Peyer's patch (tissue), 4 donors: ENCODE measurements around the gene CD38. TPM values are rescaled to one million over a fixed set of nuclear protein-coding genes. Genes with fewer than 3 reads are reported as not detected.

Experiments used
- DNase-seq, 3 donors: peaks; one replicate each; pipeline ENCODE4 v3.0.0-alpha.2; 2017 to 2019
- H3K27ac ChIP-seq, 4 donors: fragments of 200-600 bp; sonication (generic); one replicate each; pipeline ENCODE4 v1.5.1; 2016 to 2019
- H3K27me3 ChIP-seq, 2 donors: fragments of 200-600 bp; sonication (generic); one replicate each; pipeline ENCODE4 v1.5.1; 2019
- H3K36me3 ChIP-seq, 3 donors: fragments of 200-600 bp; sonication (generic); one replicate each; pipeline ENCODE4 v1.5.1; 2016 to 2019
- H3K4me1 ChIP-seq, 4 donors: fragments of 200-600 bp; sonication (generic); one replicate each; pipeline ENCODE4 v1.5.1; 2016 to 2019
- H3K4me3 ChIP-seq, 4 donors: fragments of 200-600 bp; sonication (generic); 1 replicate in 3 of 4; 2 replicates in 1 of 4; pipeline ENCODE4 v1.5.1; 2016 to 2019; ENCODE audit warnings: mild to moderate bottlenecking in 1 of 4
- H3K9me3 ChIP-seq, 4 donors: fragments of 200-600 bp; sonication (generic); one replicate each; pipeline ENCODE4 v1.5.1; 2016 to 2019; ENCODE audit warnings: mild to moderate bottlenecking in 1 of 4
- CTCF ChIP-seq, 6 experiments: fragments of 450-650 bp in 4 of 6; fragments of 200-600 bp in 2 of 6; sonication (generic) in 1 of 6; IDR thresholded peaks; one replicate each; pipeline ENCODE4 v1.5.1; 2017 to 2019; ENCODE audit warnings: antibody characterized with exemption in 6 of 6, mild to moderate bottlenecking in 3 of 6, moderate library complexity in 1 of 6
- POLR2A ChIP-seq, 2 donors: fragments of 450-650 bp; IDR thresholded peaks; one replicate each; pipeline ENCODE4 v1.5.1; 2017; ENCODE audit warnings: antibody characterized with exemption in 2 of 2, mild to moderate bottlenecking in 2 of 2, moderate library complexity in 2 of 2
- total RNA-seq, 4 donors: library from RNA; depleted of rRNA; stranded (reverse); fragments of >200 nt; gene quantifications; one replicate each; pipeline ENCODE4 v1.1.0, GENCODE V29; 2016

The CD38 gene
- total RNA-seq, 4 donors from 2014 or later, result 2.1 to 19.0 (median 3.9) TPM

GRCh38 chr4:15873117-15873516, 95.0 kb downstream of the CD38 start:
- no peaks in the 10 kb centered on the region for H3K36me3 ChIP-seq
- H3K27ac ChIP-seq, result no peak overlapping the region
- no peaks in the 10 kb centered on the region for H3K4me1 ChIP-seq
- no peaks in the 10 kb centered on the region for H3K9me3 ChIP-seq
- H3K27me3 ChIP-seq, result no peaks in the 10 kb centered on the region
- no peak overlapping the region for H3K4me3 ChIP-seq
- no peak for DNase-seq
- no peak for TF ChIP-seq POLR2A (IDR thresholded peaks at IDR 0.05)
- TF ChIP-seq CTCF (IDR thresholded peaks at IDR 0.05), result no peak

- Histone ChIP-seq H3K4me3 (no peak overlapping the region), H3K9me3 (no peaks in the 10 kb centered on the region), H3K36me3 (no peaks in the 10 kb centered on the region), H3K27me3 (no peaks in the 10 kb centered on the region), H3K4me1 (no peaks in the 10 kb centered on the region), H3K27ac (no peak overlapping the region)
- TF ChIP-seq POLR2A (IDR thresholded peaks at IDR 0.05) (no peak), CTCF (IDR thresholded peaks at IDR 0.05) (no peak)
- DNase-seq, result no peak
These were observed 96.5 kb downstream of the CD38 start for GRCh38 chr4:15874671-15875070.

- no peak overlapping the region for H3K27ac ChIP-seq
- H3K27me3 ChIP-seq, result no peaks in the 10 kb centered on the region
- H3K36me3 ChIP-seq, result no peaks in the 10 kb centered on the region
- no peaks in the 10 kb centered on the region for H3K9me3 ChIP-seq
- no peak for TF ChIP-seq POLR2A (IDR thresholded peaks at IDR 0.05)
- TF ChIP-seq CTCF (IDR thresholded peaks at IDR 0.05), result no peak
- no peak for DNase-seq
- no peak overlapping the region for H3K4me3 ChIP-seq
- no peaks in the 10 kb centered on the region for H3K4me1 ChIP-seq
These were observed 97.7 kb downstream of the CD38 start for GRCh38 chr4:15875663-15876460.

GRCh38 chr4:15878011-15878410, 99.9 kb downstream of the CD38 start:
- H3K4me1 ChIP-seq, result no peaks in the 10 kb centered on the region
- no peaks in the 10 kb centered on the region for H3K27me3 ChIP-seq
- H3K27ac ChIP-seq, result no peak overlapping the region
- no peaks in the 10 kb centered on the region for H3K9me3 ChIP-seq
- H3K36me3 ChIP-seq, result no peaks in the 10 kb centered on the region
- H3K4me3 ChIP-seq, result no peak overlapping the region
- no peak for DNase-seq
- TF ChIP-seq CTCF (IDR thresholded peaks at IDR 0.05) (no peak), POLR2A (IDR thresholded peaks at IDR 0.05) (no peak)

- no peaks in the 10 kb centered on the region for H3K9me3 ChIP-seq
- H3K36me3 ChIP-seq, result no peaks in the 10 kb centered on the region
These were observed 103.7 kb downstream of the CD38 start for GRCh38 chr4:15881820-15882219.

More at GRCh38 chr4:15881820-15882219, 103.7 kb downstream of the CD38 start:
- Histone ChIP-seq H3K27ac (no peak overlapping the region), H3K4me1 (no peaks in the 10 kb centered on the region), H3K27me3 (no peaks in the 10 kb centered on the region), H3K4me3 (no peak overlapping the region)
- TF ChIP-seq CTCF (IDR thresholded peaks at IDR 0.05) (no peak), POLR2A (IDR thresholded peaks at IDR 0.05) (no peak)
- DNase-seq, result no peak
